A673 (cell line): ENCODE data around the gene CCDC126.

Experiments
- CTCF ChIP-seq: fragments of 300-800, 200-600 bp; sonication (generic); conservative IDR thresholded peaks from 2 replicates; pipeline ENCODE4 v1.5.1; 2017; ENCODE audit warnings: low read depth, mild to moderate bottlenecking, antibody characterized with exemption, low read length, moderate library complexity, mixed read lengths
- EZH2 ChIP-seq: fragments of 200-600 bp; sonication (generic); IDR thresholded peaks from 2 replicates; pipeline ENCODE4 v1.6.1; 2017; ENCODE audit warnings: borderline replicate concordance, low read depth, mild to moderate bottlenecking, mixed read lengths, antibody characterized with exemption, low read length; ENCODE audit not compliant: poor library complexity, severe bottlenecking

DNA sequence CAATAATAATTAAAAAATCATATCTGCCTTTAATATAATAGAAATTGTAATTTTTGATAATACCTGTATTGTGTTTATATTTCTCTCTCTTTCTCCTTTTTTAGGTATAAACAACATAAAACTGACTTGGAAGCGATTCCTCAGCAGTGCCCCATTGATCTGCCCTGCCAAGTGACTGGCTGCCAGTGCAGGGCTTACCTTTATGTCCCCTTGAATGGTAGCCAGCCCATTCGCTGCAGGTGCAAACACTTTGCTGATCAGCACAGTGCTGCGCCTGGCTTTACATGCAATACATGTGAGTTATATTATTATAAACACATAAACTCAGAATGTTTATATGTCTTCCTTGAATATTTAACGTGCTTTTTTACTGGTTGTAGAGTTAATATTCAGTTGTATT is 92.0 kb downstream of the CCDC126 start:
- TF ChIP-seq EZH2 = no peak
- no peak for TF ChIP-seq CTCF
